ENCODE measurements around the gene NKIRAS1.

NKIRAS1 gene

DNA sequence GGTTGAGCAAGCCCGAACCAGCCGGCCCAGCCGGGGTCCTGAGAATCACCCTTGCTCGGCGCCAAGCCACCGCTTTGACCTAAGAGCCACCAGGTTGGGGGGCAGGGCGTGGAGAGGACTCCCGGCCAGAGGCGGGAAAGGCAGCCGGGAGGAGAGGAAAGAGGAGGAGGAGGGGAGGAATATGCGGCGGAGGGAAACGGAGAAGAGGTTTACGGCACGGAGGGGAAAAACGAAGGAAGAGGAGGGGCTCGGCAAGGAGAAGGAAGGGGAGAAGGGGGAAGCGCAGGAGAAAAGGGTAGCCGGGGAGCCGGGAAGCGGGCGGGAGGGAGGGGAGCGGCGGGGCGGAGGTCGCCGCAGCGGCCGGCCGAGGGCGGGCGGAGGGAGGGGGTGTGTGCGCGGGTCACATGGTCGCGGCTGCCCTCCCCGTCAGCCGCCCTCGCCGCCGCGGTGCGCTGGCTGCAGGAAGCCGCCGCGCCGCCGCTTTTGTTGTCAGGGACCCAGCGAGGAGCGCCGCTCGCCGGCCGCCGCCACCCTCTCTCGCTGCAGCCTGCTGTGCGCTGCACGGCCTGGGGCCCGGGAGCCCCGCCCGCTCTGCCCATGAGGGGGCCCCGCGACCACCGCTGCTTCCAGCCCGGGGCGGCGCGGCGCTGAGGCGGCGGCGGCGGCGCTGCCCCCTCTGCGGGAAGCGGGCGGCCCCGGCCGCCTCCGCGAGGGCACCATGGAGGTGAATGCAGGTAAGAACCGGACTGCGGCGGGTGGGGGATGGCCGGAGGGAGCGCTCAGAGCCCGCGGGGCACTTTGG is 28.3 kb upstream of the NKIRAS1 start, which contains the start of gene NR1D2:
Gene NR1D2 (plus strand): TSS at position 426 of the 802 bp plus-strand sequence. CDS start 293 bp downstream, at position 719.
- Histone ChIP-seq H4K8ac (ENCODE audit: low read length) (peak within 1 kb of the TSS; percentile 84), H3K27me3 (ENCODE audit: control insufficient read depth in 1 of 2, insufficient read depth in 1 of 2, low read length in 2 of 2) (no peaks in the 10 kb centered on the region), H3K4me3 (ENCODE audit: insufficient read depth in 1 of 2, low read depth in 1 of 2, low read length in 2 of 2) (peak within 1 kb of the TSS; percentile 91 to 94), H3K36me3 (ENCODE audit: control insufficient read depth in 1 of 2, insufficient read depth in 2 of 2, low read depth in 1 of 2, low read length in 2 of 2) (no peaks in the 10 kb centered on the region), H3K18ac (ENCODE audit: low read depth in 1 of 2, low read length in 2 of 2) (peak within 1 kb of the TSS; percentile 94 to 96), H2BK15ac (ENCODE audit: low read depth, poor library complexity, severe bottlenecking) (peak within 1 kb of the TSS; percentile 96), H3K4me2 (ENCODE audit: low read length, poor library complexity, severe bottlenecking) (peak within 1 kb of the TSS; percentile 93), H3K4me1 (ENCODE audit: control insufficient read depth, insufficient read depth, low read depth, low read length) (peaks cover 3% of the 10 kb centered on the region), H2BK5ac (ENCODE audit: low read depth, low read length, poor library complexity, severe bottlenecking) (peak within 1 kb of the TSS; percentile 80), H2AK5ac (ENCODE audit: low read length, severe bottlenecking) (no peak within 1 kb of the TSS), H3K9ac (ENCODE audit: low read length) (peak within 1 kb of the TSS; percentile 97), H2BK120ac (ENCODE audit: low read depth, low read length) (peak within 1 kb of the TSS; percentile 93), H3K79me1 (replicated peaks; ENCODE audit: low read length, poor library complexity, severe bottlenecking) (peaks cover 8% of the 10 kb centered on the region), H2BK12ac (ENCODE audit: low read length in 2 of 2) (peak within 1 kb of the TSS in 1 of 2 experiments; percentile 65), H3K9me3 (ENCODE audit: control insufficient read depth, low read length) (no peaks in the 10 kb centered on the region), H4K91ac (ENCODE audit: low read length) (peak within 1 kb of the TSS; percentile 87), H3K14ac (ENCODE audit: low read length in 2 of 2) (peak within 1 kb of the TSS; percentile 18 to 88), H2AFZ (ENCODE audit: low read depth, low read length) (peak within 1 kb of the TSS; percentile 91), H3K23ac (ENCODE audit: low read length in 2 of 2) (peak within 1 kb of the TSS in 1 of 2 experiments; percentile 17), H3K4ac (ENCODE audit: low read depth in 1 of 2, low read length in 2 of 2) (peak within 1 kb of the TSS in 1 of 2 experiments; percentile 81), H3K27ac (ENCODE audit: low read length, poor library complexity, severe bottlenecking) (peak within 1 kb of the TSS; percentile 74)
- WGBS = under 1% methylated on average over 39 of the region's 88 CpGs
- peak; percentile 83 for DNase-seq

DNA sequence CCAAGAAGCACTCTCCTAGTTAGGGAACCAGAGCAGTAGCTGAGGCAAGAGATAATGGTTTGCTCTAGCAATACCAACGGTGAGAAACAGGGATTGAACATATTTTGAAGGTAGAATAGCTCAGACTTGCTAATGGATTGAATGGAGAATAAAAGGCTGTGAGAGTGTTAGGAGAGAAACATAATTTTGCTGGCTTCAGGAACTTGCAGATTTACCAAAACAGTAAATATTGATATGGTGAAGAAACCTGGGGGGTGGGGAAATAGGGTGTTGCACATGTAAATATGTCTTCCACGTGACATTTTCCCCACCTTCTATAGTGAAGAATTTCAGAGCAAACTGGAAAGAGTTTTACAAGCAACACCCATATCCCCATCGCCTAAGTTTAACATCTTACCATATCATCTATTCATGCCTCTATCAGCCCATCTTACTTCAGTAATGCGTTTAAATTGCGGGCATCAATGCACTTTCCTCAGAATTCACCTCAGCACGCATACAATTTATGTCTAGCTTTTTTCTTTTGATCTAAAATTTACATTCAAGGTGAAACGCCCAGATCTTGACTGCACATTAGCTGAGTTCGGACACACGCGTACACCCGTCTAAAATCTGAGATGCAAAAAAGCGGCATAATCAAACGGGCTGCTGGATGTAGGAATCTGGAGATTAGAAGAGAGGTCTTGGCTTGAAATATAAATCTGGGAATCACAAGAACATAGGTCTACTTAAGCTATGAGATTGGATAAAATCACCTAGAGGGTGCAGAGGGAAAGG is 27.4 kb upstream of the NKIRAS1 start:
- H3K4me1 ChIP-seq (ENCODE audit: control insufficient read depth, insufficient read depth, low read depth, low read length) = peaks cover 3% of the 10 kb centered on the region
- H2BK12ac ChIP-seq (ENCODE audit: low read length in 2 of 2) = no peak overlapping the region
- H3K9ac ChIP-seq (ENCODE audit: low read length) = peak overlapping the region; percentile 83
- H3K4me3 ChIP-seq (ENCODE audit: insufficient read depth in 1 of 2, low read depth in 1 of 2, low read length in 2 of 2) = peak overlapping the region; percentile 80 to 91
- WGBS = 6% methylated on average over 13 of the region's 13 CpGs
- H3K23ac ChIP-seq (ENCODE audit: low read length in 2 of 2) = no peak overlapping the region
- no peak overlapping the region for H4K8ac ChIP-seq (ENCODE audit: low read length)
- no peaks in the 10 kb centered on the region for H3K9me3 ChIP-seq (ENCODE audit: control insufficient read depth, low read length)
- H3K18ac ChIP-seq (ENCODE audit: low read depth in 1 of 2, low read length in 2 of 2) = no peak overlapping the region
- no peak overlapping the region for H2BK15ac ChIP-seq (ENCODE audit: low read depth, poor library complexity, severe bottlenecking)
- DNase-seq = no peak
- no peak overlapping the region for H3K4ac ChIP-seq (ENCODE audit: low read depth in 1 of 2, low read length in 2 of 2)
- no peak overlapping the region for H2AFZ ChIP-seq (ENCODE audit: low read depth, low read length)
- no peak overlapping the region for H4K91ac ChIP-seq (ENCODE audit: low read length)
- H3K14ac ChIP-seq (ENCODE audit: low read length in 2 of 2) = no peak overlapping the region
- no peak overlapping the region for H3K27ac ChIP-seq (ENCODE audit: low read length, poor library complexity, severe bottlenecking)
- H3K79me1 ChIP-seq (replicated peaks; ENCODE audit: low read length, poor library complexity, severe bottlenecking) = peaks cover 7% of the 10 kb centered on the region
- peak overlapping the region; percentile 82 for H3K4me2 ChIP-seq (ENCODE audit: low read length, poor library complexity, severe bottlenecking)
- H3K36me3 ChIP-seq (ENCODE audit: control insufficient read depth in 1 of 2, insufficient read depth in 2 of 2, low read depth in 1 of 2, low read length in 2 of 2) = no peaks in the 10 kb centered on the region
- H2AK5ac ChIP-seq (ENCODE audit: low read length, severe bottlenecking) = no peak overlapping the region
- H2BK120ac ChIP-seq (ENCODE audit: low read depth, low read length) = no peak overlapping the region
- no peak overlapping the region for H2BK5ac ChIP-seq (ENCODE audit: low read depth, low read length, poor library complexity, severe bottlenecking)
- no peaks in the 10 kb centered on the region for H3K27me3 ChIP-seq (ENCODE audit: control insufficient read depth in 1 of 2, insufficient read depth in 1 of 2, low read length in 2 of 2)

DNA sequence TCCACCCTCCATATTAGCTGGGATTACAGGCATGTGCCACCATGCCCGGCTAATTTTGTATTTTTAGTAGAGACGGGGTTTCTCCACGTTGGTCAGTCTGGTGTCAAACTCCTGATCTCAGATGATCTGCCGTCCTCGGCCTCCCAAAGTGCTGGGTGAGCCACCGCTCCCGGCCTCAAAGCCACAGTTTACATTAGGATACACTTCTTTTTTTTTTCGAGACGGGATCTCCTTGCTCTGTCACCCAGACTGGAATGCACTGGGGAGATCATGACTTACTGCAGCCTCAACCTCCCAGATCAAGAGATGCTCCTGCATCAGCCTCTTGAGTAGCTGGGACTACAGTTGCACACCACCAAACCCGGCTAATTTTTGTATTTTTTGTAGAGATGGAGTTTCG is 25.8 kb upstream of the NKIRAS1 start:
- no peak overlapping the region for H4K91ac ChIP-seq (ENCODE audit: low read length)
- no peak overlapping the region for H2BK5ac ChIP-seq (ENCODE audit: low read depth, low read length, poor library complexity, severe bottlenecking)
- no peaks in the 10 kb centered on the region for H3K9me3 ChIP-seq (ENCODE audit: control insufficient read depth, low read length)
- no peak overlapping the region for H3K4me2 ChIP-seq (ENCODE audit: low read length, poor library complexity, severe bottlenecking)
- no peak overlapping the region for H2AK5ac ChIP-seq (ENCODE audit: low read length, severe bottlenecking)
- H4K8ac ChIP-seq (ENCODE audit: low read length) = no peak overlapping the region
- no peak overlapping the region for H3K14ac ChIP-seq (ENCODE audit: low read length in 2 of 2)
- no peak overlapping the region for H2AFZ ChIP-seq (ENCODE audit: low read depth, low read length)
- no peaks in the 10 kb centered on the region for H3K27me3 ChIP-seq (ENCODE audit: control insufficient read depth in 1 of 2, insufficient read depth in 1 of 2, low read length in 2 of 2)
- no peak overlapping the region for H3K18ac ChIP-seq (ENCODE audit: low read depth in 1 of 2, low read length in 2 of 2)
- H3K79me1 ChIP-seq (replicated peaks; ENCODE audit: low read length, poor library complexity, severe bottlenecking) = no peaks in the 10 kb centered on the region
- 91% methylated on average over 11 of the region's 11 CpGs for WGBS
- no peak overlapping the region for H3K9ac ChIP-seq (ENCODE audit: low read length)
- H3K4ac ChIP-seq (ENCODE audit: low read depth in 1 of 2, low read length in 2 of 2) = no peak overlapping the region
- H2BK15ac ChIP-seq (ENCODE audit: low read depth, poor library complexity, severe bottlenecking) = no peak overlapping the region
- H3K4me1 ChIP-seq (ENCODE audit: control insufficient read depth, insufficient read depth, low read depth, low read length) = no peaks in the 10 kb centered on the region
- no peaks in the 10 kb centered on the region for H3K36me3 ChIP-seq (ENCODE audit: control insufficient read depth in 1 of 2, insufficient read depth in 2 of 2, low read depth in 1 of 2, low read length in 2 of 2)
- no peak overlapping the region for H2BK12ac ChIP-seq (ENCODE audit: low read length in 2 of 2)
- H3K4me3 ChIP-seq (ENCODE audit: insufficient read depth in 1 of 2, low read depth in 1 of 2, low read length in 2 of 2) = no peak overlapping the region
- no peak for DNase-seq
- H2BK120ac ChIP-seq (ENCODE audit: low read depth, low read length) = no peak overlapping the region
- no peak overlapping the region for H3K27ac ChIP-seq (ENCODE audit: low read length, poor library complexity, severe bottlenecking)
- H3K23ac ChIP-seq (ENCODE audit: low read length in 2 of 2) = no peak overlapping the region

DNA sequence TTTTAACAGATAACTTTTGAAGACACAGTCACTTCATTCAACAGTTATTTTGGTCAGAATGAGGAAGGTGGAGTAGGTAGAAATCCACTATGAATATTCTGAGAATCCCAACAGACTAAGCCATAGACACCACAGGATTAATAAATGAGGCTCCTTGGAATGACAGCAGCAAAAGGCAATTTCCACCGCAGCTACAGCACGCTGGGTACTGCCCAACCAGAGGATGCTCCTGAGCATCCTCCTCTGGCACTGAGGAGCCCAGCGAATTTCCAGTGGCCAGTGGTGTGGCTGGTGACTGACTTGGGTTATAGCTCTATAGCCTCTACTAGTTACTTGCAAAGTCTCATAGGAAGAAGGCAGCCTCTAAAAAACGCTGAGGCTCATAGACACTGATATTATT is 24.6 kb upstream of the NKIRAS1 start:
- Histone ChIP-seq H3K9ac (ENCODE audit: low read length) (no peak overlapping the region), H2BK5ac (ENCODE audit: low read depth, low read length, poor library complexity, severe bottlenecking) (no peak overlapping the region), H2BK120ac (ENCODE audit: low read depth, low read length) (no peak overlapping the region), H2BK15ac (ENCODE audit: low read depth, poor library complexity, severe bottlenecking) (no peak overlapping the region), H3K9me3 (ENCODE audit: control insufficient read depth, low read length) (no peaks in the 10 kb centered on the region), H4K8ac (ENCODE audit: low read length) (no peak overlapping the region), H2BK12ac (ENCODE audit: low read length in 2 of 2) (no peak overlapping the region), H3K4ac (ENCODE audit: low read depth in 1 of 2, low read length in 2 of 2) (no peak overlapping the region), H3K27ac (ENCODE audit: low read length, poor library complexity, severe bottlenecking) (no peak overlapping the region), H3K4me2 (ENCODE audit: low read length, poor library complexity, severe bottlenecking) (no peak overlapping the region), H3K4me3 (ENCODE audit: insufficient read depth in 1 of 2, low read depth in 1 of 2, low read length in 2 of 2) (no peak overlapping the region), H3K4me1 (ENCODE audit: control insufficient read depth, insufficient read depth, low read depth, low read length) (no peaks in the 10 kb centered on the region), H2AK5ac (ENCODE audit: low read length, severe bottlenecking) (no peak overlapping the region), H2AFZ (ENCODE audit: low read depth, low read length) (no peak overlapping the region), H3K79me1 (replicated peaks; ENCODE audit: low read length, poor library complexity, severe bottlenecking) (no peaks in the 10 kb centered on the region), H3K18ac (ENCODE audit: low read depth in 1 of 2, low read length in 2 of 2) (no peak overlapping the region), H4K91ac (ENCODE audit: low read length) (peak overlapping the region; percentile 41), H3K23ac (ENCODE audit: low read length in 2 of 2) (no peak overlapping the region), H3K36me3 (ENCODE audit: control insufficient read depth in 1 of 2, insufficient read depth in 2 of 2, low read depth in 1 of 2, low read length in 2 of 2) (no peaks in the 10 kb centered on the region), H3K27me3 (ENCODE audit: control insufficient read depth in 1 of 2, insufficient read depth in 1 of 2, low read length in 2 of 2) (no peaks in the 10 kb centered on the region), H3K14ac (ENCODE audit: low read length in 2 of 2) (no peak overlapping the region)
- no peak for DNase-seq
- 92% methylated on average over 2 of the region's 4 CpGs for WGBS

Measured in mesenchymal stem cell (in vitro differentiated cells and primary cell).